Measurements from ENCODE around the gene THNSL1.
"Not testable (repeated sequence)": the region's sequence is repeated elsewhere in the genome, so short reads cannot be mapped to it uniquely, and the experiment has no call there.

THNSL1 gene, protein sequence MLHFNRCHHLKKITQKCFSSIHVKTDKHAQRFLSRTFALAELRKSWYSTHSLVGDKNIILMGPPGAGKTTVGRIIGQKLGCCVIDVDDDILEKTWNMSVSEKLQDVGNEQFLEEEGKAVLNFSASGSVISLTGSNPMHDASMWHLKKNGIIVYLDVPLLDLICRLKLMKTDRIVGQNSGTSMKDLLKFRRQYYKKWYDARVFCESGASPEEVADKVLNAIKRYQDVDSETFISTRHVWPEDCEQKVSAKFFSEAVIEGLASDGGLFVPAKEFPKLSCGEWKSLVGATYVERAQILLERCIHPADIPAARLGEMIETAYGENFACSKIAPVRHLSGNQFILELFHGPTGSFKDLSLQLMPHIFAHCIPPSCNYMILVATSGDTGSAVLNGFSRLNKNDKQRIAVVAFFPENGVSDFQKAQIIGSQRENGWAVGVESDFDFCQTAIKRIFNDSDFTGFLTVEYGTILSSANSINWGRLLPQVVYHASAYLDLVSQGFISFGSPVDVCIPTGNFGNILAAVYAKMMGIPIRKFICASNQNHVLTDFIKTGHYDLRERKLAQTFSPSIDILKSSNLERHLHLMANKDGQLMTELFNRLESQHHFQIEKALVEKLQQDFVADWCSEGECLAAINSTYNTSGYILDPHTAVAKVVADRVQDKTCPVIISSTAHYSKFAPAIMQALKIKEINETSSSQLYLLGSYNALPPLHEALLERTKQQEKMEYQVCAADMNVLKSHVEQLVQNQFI

DNA sequence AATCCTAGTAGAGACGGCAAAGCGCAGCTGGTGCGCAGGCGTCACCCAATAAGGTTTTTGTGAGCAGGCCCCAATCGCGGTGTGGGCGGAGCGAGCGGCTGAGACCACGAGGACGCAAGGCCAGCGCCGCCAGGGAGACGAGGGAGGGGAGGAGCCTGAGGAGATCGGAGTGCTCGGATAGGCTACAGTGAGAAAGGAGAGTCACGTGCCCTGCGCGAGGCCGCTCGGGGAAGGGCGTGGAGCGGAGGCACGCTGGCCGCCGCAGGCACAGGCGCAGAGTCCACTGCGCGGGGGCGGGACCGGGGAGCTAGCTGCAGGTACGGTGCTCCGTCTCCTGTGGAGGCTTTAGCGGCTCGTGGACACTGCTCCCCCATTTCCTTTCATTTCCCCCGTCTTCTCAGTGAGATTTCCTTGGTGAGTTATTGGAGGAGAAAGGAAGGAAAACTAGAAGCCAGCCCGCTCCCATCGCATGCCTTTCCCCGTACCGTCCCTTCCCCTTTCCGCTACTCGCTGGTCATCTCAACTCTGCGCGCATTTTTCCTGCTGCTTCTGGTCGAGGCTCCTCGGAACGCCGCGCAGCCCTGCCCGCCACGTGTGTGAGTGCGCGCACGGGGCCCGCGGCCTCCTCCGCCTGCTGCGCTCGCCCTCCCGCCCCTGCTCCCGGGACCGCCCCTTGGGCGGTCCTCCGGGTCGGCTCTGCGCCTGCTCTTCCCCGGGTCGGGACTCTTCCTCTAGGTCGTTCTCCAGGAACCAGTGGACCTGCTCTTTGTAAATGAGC is at the start of gene THNSL1:
Gene THNSL1, plus strand, starts transcription at position 237 of the 778 bp plus-strand sequence. CDS start 6,612 bp downstream, outside the sequence.
- peak; percentile 76 for TF ChIP-seq ZFX (IDR thresholded peaks at IDR 0.05)
- TF ChIP-seq, protein P1, sequence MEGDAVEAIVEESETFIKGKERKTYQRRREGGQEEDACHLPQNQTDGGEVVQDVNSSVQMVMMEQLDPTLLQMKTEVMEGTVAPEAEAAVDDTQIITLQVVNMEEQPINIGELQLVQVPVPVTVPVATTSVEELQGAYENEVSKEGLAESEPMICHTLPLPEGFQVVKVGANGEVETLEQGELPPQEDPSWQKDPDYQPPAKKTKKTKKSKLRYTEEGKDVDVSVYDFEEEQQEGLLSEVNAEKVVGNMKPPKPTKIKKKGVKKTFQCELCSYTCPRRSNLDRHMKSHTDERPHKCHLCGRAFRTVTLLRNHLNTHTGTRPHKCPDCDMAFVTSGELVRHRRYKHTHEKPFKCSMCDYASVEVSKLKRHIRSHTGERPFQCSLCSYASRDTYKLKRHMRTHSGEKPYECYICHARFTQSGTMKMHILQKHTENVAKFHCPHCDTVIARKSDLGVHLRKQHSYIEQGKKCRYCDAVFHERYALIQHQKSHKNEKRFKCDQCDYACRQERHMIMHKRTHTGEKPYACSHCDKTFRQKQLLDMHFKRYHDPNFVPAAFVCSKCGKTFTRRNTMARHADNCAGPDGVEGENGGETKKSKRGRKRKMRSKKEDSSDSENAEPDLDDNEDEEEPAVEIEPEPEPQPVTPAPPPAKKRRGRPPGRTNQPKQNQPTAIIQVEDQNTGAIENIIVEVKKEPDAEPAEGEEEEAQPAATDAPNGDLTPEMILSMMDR (conservative IDR thresholded peaks at IDR 0.05) = no peak
- peak within 1 kb of the TSS; percentile 87 for H3K27ac ChIP-seq

DNA sequence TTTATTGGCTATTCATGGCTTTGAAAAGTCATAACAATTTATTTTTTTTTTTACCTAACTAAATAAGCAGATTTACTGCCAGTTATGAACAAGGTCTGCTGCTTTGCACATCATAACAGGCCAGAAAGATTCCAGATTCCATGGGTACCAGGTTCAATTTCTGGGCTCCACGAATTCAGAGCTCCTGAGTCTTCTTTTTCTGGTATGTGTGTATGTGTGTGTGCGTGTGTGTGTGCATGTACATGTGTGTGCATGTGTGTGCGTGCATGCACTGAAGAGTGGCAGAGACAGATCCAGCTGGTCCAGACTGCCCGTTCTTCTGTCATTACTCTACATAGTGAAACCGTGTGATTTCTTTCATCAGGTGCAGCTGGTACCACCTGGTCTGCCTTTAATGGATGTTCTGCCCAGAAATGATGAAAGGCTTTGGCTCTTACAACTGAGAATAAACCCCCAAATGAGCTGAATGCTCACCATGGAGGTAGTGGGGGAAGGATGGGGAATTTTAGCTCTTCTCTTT is 49.4 kb upstream of the THNSL1 start:
- no peak overlapping the region for H3K27ac ChIP-seq
- TF ChIP-seq ZFX (IDR thresholded peaks at IDR 0.05) = no peak
- TF ChIP-seq, protein P1 (conservative IDR thresholded peaks at IDR 0.05) = no peak

DNA sequence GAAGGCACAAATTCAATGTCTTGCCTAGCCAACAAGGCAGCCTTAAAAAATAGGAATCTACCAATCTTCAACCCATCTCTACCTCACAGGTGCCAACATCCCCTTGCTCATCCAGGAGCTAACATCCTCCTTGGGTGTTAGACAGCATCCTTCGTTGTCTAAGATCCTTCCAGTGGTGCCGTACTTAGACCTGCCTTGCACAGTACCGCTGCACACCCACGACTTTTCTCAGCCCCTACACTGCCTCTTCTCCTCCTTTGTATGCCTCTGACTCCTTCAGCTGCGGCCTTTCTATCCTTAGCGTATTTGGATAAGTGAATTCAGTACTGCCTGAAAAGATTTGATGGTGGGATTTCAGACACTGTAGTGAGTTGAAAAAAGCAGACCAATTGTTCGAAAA is 48.1 kb upstream of the THNSL1 start:
- TF ChIP-seq, protein P1 (conservative IDR thresholded peaks at IDR 0.05) = no peak
- TF ChIP-seq ZFX (IDR thresholded peaks at IDR 0.05) = no peak
- no peak overlapping the region for H3K27ac ChIP-seq

DNA sequence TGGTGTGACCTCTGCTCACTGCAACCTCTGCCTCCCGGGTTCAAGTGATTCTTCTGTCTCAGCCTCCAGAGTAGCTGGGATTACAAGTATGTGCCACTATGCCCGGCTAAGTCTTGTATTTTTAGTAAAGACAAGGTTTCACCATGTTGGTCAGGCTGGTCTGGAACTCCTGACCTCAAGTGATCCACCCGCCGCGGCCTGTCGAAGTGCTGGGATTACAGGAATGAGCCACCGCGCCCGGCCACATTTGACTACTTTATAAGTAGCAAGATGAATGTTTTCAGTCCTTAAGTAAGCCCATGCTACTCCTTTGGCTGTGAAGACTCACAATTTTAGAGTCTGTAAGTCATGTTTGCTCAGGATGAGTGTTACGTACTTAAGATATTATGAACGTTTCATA is 47.5 kb upstream of the THNSL1 start:
- H3K27ac ChIP-seq = not testable (repeated sequence)

DNA sequence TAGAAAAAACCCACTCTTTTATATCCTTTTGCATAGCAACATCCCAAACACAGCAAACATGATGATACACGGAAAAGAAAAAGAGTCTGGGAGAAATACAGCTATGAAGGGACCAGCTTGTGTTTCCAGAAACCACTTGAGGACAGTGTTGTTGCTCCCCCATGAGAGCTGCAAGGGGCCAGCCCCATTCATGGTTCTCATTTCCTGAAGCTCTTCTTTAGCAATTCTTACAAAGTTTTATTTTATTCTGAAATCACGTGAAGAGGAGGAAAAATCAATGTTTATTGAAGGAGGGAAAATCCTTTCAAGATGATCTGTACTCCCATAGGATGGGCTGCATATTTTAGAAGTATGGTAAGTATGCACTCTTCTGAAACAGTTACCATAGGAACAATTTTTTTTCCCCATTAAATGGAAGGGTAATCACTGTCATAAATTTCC is 46.6 kb upstream of the THNSL1 start:
- TF ChIP-seq, protein P1 (conservative IDR thresholded peaks at IDR 0.05) = no peak
- no peak for TF ChIP-seq ZFX (IDR thresholded peaks at IDR 0.05)
- H3K27ac ChIP-seq = no peak overlapping the region

DNA sequence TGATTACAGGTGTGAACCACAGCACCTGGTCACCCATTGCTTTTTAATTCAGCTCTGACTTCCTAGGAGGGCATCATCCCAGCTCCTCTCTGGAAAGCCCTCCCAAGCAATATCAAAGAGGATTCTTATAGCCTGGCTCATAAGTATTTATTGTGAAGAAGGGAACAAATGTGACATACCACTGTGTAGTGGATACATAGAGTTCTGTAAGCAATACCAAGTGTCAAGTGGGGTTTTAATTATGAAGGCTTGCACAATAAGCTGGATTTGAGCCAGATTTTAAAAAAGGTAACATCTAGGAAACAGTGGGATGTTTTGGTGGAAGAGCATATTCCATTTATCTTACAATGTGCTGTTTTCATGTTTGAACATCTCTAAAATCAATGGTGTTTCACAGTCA is 45.0 kb upstream of the THNSL1 start:
- TF ChIP-seq ZFX (IDR thresholded peaks at IDR 0.05) = no peak
- TF ChIP-seq, protein P1 (conservative IDR thresholded peaks at IDR 0.05) = no peak
- H3K27ac ChIP-seq = no peak overlapping the region

DNA sequence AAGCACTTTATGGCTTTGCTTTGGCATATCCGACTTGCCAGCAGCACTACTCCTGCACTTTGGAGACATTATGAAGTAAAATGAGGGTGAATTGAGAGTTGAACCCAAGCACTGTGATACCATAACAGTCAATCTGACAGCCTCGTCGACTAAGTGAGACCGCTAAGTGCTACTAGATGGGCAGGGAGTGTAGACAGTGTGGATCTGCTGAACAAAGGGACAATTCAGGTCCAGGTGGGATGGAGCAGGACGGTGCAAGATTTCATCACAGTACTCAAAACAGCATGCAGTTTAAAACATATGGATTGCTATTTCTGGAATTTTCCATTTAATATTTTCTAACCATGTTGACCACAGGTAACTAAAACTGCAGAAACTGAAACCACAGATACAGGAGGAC is 43.2 kb upstream of the THNSL1 start:
- no peak overlapping the region for H3K27ac ChIP-seq
- TF ChIP-seq, protein P1 (conservative IDR thresholded peaks at IDR 0.05) = no peak
- TF ChIP-seq ZFX (IDR thresholded peaks at IDR 0.05) = no peak
